Right atrium auricular region (tissue), 2 donors: Measurements from ENCODE around the gene PRKCA. TPM values are rescaled to one million over a fixed set of nuclear protein-coding genes. Genes with fewer than 3 reads are reported as not detected.
"Not testable (repeated sequence)": the region's sequence is repeated elsewhere in the genome, so short reads cannot be mapped to it uniquely, and the experiment has no call there.

Experiments
- DNase-seq: peaks from one replicate; pipeline ENCODE4 v3.0.0-alpha.2; 2019; ENCODE audit warnings: low spot score
- H3K27ac ChIP-seq, 2 donors: fragments of 200-600 bp; sonication (generic); 1 replicate in 1 of 2; 2 replicates in 1 of 2; pipeline ENCODE4 v1.5.1; 2016 to 2019
- H3K27me3 ChIP-seq, 2 donors: fragments of 200-600 bp; sonication (generic); one replicate each; pipeline versions ENCODE4 v1.5.1 to v1.6.0; 2017 to 2019
- H3K36me3 ChIP-seq: fragments of 200-600 bp; sonication (generic); one replicate; pipeline ENCODE4 v1.5.1; 2016
- H3K4me1 ChIP-seq, 2 donors: fragments of 200-600 bp; sonication (generic); one replicate each; pipeline versions ENCODE4 v1.5.1 to v1.6.0; 2017 to 2019
- H3K4me3 ChIP-seq, 2 donors: fragments of 200-600 bp; sonication (generic); 1 replicate in 1 of 2; 2 replicates in 1 of 2; pipeline ENCODE4 v1.5.1; 2017 to 2019; ENCODE audit warnings: mild to moderate bottlenecking in 1 of 2, moderate library complexity in 1 of 2
- H3K9me3 ChIP-seq, 2 donors: fragments of 200-600 bp; sonication (generic); one replicate each; pipeline ENCODE4 v1.5.1; 2019
- CTCF ChIP-seq, 2 donors: fragments of 200-600 bp; sonication (generic); IDR thresholded peaks; one replicate each; pipeline ENCODE4 v1.5.1; 2019; ENCODE audit warnings: antibody characterized with exemption in 2 of 2
- total RNA-seq, 2 donors: library from RNA; depleted of rRNA; stranded (reverse); fragments of >200 nt; gene quantifications; one replicate each; pipeline ENCODE4 v1.1.0, GENCODE V29; 2016

PRKCA gene
- total RNA-seq, 2 donors from 2014 or later, result 6.4 to 6.6 TPM

DNA sequence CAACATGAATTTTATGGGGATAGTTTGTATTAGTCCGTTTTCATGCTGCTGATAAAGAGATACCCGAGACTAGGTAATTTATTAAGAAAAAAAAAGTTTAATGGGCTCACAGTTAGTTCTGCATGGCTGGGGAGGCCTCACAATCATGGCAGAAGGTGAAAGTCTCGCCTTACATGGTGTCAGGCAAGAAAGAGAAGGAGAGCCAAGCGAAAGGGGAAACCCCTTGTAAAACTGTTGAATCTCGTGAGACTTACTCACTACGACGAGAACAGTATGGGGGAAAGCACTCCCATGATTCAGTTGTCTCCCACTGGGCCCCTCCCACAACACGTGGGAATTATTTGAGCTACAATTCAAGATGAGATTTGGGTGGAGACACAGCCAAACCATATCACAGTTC lies 181.5 kb downstream of the PRKCA start:
- Histone ChIP-seq H3K27me3 (no peaks in the 10 kb centered on the region), H3K9me3 (no peaks in the 10 kb centered on the region), H3K36me3 (no peaks in the 10 kb centered on the region), H3K4me3 (no peak overlapping the region), H3K27ac (no peak overlapping the region), H3K4me1 (no peaks in the 10 kb centered on the region)
- no peak for DNase-seq
- no peak for TF ChIP-seq CTCF (IDR thresholded peaks at IDR 0.05)

DNA sequence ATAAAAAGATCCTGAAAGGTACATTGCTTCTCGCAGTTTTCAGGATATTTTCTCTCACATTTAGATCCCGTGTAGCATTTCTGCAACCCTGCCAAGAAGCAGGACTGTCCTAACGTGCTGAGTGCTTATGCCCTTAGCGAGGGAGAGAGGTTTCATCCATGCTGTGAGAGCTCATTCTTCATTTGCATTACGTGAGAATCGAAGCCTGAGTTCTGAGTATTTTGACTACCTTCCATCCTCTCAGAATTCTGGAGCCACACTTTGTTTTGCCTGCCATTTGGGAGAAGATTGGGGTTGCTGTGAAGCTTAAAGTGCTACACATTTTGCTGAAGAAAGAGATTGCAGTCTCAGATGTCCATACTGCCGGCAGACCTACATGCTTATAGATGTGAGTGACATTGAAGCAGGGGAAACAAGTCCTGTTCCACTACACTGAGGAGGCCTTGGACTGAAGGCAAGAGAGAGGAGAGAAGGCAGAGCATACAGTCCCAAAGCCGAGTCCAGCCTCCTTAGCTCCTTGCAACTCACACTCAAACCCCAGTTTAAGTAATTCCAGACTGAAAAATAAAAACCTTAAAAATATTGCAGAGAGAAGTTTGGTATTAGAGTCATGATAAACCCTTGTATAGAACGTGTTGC lies 183.0 kb downstream of the PRKCA start:
- DNase-seq, result no peak
- Histone ChIP-seq H3K36me3 (no peaks in the 10 kb centered on the region), H3K27ac (no peak overlapping the region), H3K4me3 (no peak overlapping the region), H3K9me3 (no peaks in the 10 kb centered on the region), H3K4me1 (no peaks in the 10 kb centered on the region), H3K27me3 (no peaks in the 10 kb centered on the region)
- no peak for TF ChIP-seq CTCF (IDR thresholded peaks at IDR 0.05)

DNA sequence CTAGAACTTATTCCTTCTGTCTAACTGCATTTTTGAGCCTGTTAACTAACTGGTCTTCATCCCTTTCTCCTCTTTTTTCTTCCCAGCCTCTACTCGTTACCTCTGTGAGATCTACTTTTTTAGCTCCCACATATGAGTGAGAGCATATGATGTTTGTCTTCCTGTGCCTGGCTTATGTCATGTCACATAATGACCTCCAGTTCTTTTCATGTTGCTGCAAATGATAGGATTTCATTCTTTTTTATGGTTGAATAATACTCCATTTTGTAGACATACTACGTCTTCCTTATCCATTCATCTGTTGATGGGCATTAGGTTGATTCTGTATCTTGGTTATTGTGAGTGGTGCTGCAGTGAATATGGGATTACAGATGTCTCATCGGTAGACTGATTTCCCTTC lies 184.7 kb downstream of the PRKCA start:
- H3K36me3 ChIP-seq, result no peaks in the 10 kb centered on the region
- H3K27me3 ChIP-seq, result no peaks in the 10 kb centered on the region
- DNase-seq, result no peak
- no peaks in the 10 kb centered on the region for H3K9me3 ChIP-seq
- no peaks in the 10 kb centered on the region for H3K4me1 ChIP-seq
- H3K27ac ChIP-seq, result no peak overlapping the region
- no peak overlapping the region for H3K4me3 ChIP-seq
- no peak for TF ChIP-seq CTCF (IDR thresholded peaks at IDR 0.05)

DNA sequence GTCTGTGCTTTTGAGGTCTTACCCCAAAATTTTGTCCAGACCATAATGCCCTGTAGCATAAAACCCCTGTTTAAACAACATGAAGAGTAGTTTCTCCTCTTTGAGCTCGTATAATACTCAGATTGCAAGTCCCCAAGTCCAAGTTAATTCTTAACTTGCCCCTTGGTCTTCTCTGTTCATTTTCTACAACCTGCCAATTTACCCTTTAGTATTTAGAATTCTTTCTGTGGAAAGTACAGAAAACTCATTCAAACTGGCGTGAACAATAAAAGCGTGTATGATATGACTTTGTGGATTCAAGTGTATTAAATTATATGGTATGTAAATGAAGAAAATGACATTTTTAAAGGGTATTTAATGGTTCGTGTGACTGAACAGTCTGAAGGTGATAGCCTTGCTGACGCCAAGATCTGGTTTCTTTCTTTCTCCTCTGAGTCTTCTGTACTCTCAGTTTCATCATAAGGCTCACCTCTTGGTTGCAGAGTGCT lies 185.6 kb downstream of the PRKCA start:
- no peaks in the 10 kb centered on the region for H3K4me1 ChIP-seq
- no peak overlapping the region for H3K4me3 ChIP-seq
- no peaks in the 10 kb centered on the region for H3K36me3 ChIP-seq
- no peaks in the 10 kb centered on the region for H3K27me3 ChIP-seq
- TF ChIP-seq CTCF (IDR thresholded peaks at IDR 0.05), result no peak
- no peak overlapping the region for H3K27ac ChIP-seq
- DNase-seq, result no peak
- H3K9me3 ChIP-seq, result no peaks in the 10 kb centered on the region

DNA sequence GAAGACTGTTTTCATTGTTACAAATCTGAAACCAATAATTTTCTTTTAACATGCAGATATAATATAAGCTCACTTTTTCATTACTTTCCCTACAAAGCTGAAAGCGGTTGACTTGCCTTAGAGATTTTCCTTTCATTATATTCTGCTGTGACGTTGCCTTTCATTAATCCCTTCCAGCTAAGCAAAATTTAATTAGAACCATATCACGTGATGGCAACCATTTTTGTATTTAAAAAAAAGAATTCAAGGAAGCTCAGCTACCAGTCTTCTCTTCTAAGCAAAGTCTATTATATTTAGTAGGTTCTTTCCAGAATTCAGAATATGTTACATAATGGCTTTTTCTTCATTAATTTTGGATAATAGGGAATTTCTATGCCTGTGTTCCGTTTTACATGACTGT lies 186.5 kb downstream of the PRKCA start:
- H3K27me3 ChIP-seq, result no peaks in the 10 kb centered on the region
- H3K4me1 ChIP-seq, result no peaks in the 10 kb centered on the region
- no peaks in the 10 kb centered on the region for H3K36me3 ChIP-seq

DNA sequence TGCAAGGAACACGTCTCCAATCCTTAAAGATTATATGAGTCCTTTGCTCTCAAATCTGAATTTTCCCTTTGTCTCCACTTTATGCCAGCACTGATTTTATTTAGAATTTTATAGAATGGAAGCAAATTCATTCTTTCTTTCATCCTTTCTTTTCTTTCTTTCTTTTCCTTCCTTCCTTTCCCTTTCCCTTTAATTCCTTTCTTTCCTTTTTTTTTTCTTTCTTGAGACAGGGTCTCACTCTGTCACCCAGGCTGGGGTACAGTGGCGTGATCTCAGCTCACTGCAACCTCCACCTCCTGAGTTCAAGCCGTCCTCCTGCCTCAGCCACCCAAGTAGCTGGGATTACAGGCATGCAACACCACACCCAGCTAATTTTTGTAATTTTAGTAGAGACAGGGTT lies 187.2 kb downstream of the PRKCA start:
- DNase-seq, H3K4me3 ChIP-seq, H3K4me1 ChIP-seq: not testable (repeated sequence)

More for the DNA sequence above, 186.5 kb downstream of the PRKCA start:
- Histone ChIP-seq H3K27ac (no peak overlapping the region), H3K4me3 (no peak overlapping the region), H3K9me3 (no peaks in the 10 kb centered on the region)
- no peak for DNase-seq
- TF ChIP-seq CTCF (IDR thresholded peaks at IDR 0.05), result no peak

More for the DNA sequence above, 187.2 kb downstream of the PRKCA start:
- H3K9me3 ChIP-seq, H3K27ac ChIP-seq, H3K27me3 ChIP-seq, H3K36me3 ChIP-seq: not testable (repeated sequence)
